HEK293 (cell line): ENCODE data around the gene KIFAP3.
"Not testable (repeated sequence)": the region's sequence is repeated elsewhere in the genome, so short reads cannot be mapped to it uniquely, and the experiment has no call there.

Experiments used
- CTCF ChIA-PET: fragments of 350-600 bp; formaldehyde crosslinking; extraction: SDS; loops from one replicate; lab custom pipeline; 2021; ENCODE audit warnings: antibody characterized with exemption; lab: Yijun Ruan, JAX
- POLR2A ChIA-PET: fragments of 300-600 bp; formaldehyde crosslinking; extraction: SDS; loops from one replicate; lab custom pipeline; 2020; ENCODE audit warnings: antibody characterized with exemption, inconsistent platforms; lab: Yijun Ruan, JAX
- H3K27ac ChIP-seq: fragments of 200-500 bp; sonication (Bioruptor generic); 2 replicates; pipeline ENCODE4 v1.5.1; 2014; ENCODE audit warnings: low read depth, low read length, control low read depth, inconsistent platforms; ENCODE audit errors: extremely low read depth
- H3K36me3 ChIP-seq, 2 experiments: fragments of 200-500 bp in 1 of 2; sonication (Bioruptor generic) in 1 of 2; 1 replicate in 1 of 2; 2 replicates in 1 of 2; pipeline ENCODE4 v1.5.1; 2014 to 2017; ENCODE audit warnings: inconsistent platforms in 2 of 2, low read length in 2 of 2; ENCODE audit not compliant: control insufficient read depth in 2 of 2, insufficient read depth in 1 of 2
- H3K4me1 ChIP-seq: fragments of 200-500 bp; sonication (Bioruptor generic); 2 replicates; pipeline ENCODE4 v1.5.1; 2014; ENCODE audit warnings: mild to moderate bottlenecking, low read length, inconsistent platforms; ENCODE audit not compliant: control insufficient read depth, insufficient read depth
- H3K4me3 ChIP-seq: 2 replicates; pipeline ENCODE4 v1.5.1; 2011; ENCODE audit warnings: low read depth, mild to moderate bottlenecking, control low read depth, low read length, moderate library complexity
- H3K9me3 ChIP-seq: fragments of 200-500 bp; sonication (Bioruptor generic); 2 replicates; pipeline ENCODE4 v1.5.1; 2014; ENCODE audit warnings: low read depth, low read length, inconsistent platforms; ENCODE audit not compliant: control insufficient read depth, insufficient read depth
- SETDB1 ChIP-seq: IDR thresholded peaks from one replicate; pipeline ENCODE4 v1.6.1; 2017; ENCODE audit warnings: mild to moderate bottlenecking, low read length, moderate library complexity, mixed read lengths; ENCODE audit not compliant: insufficient read length
- ZNF585B ChIP-seq: fragments of 450-650 bp; formaldehyde crosslinking; IDR thresholded peaks from 2 replicates; pipeline ENCODE4 v1.5.1; 2016; ENCODE audit warnings: missing biosample characterization, missing genetic modification characterization

KIFAP3 gene

DNA sequence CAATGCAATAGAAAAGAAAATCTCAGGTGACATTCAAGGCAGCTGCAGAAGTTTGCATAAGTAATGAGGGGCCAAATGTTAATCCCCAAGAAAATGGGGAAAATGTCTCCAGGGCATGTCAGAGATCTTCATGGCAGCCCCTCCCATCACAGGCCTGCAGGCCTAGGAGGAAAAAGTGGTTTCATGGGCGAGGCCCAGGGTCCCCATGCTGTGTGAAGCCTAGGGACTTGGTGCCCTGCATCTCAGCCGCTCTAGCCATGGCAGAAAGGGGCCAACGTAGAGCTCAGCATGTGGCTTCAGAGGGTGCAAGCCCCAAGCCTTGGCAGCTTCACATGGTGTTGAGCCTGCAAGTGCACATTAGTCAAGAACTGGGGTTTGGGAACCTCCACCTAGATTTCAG lies 202.5 kb downstream of the KIFAP3 start:
- H3K9me3 ChIP-seq, CTCF ChIA-PET, H3K27ac ChIP-seq, H3K4me1 ChIP-seq, H3K4me3 ChIP-seq, POLR2A ChIA-PET: not testable (repeated sequence)
- H3K36me3 ChIP-seq, result peaks cover 16 to 95% of the 10 kb centered on the region in 2 experiments
- peak; percentile 28 for TF ChIP-seq SETDB1
- TF ChIP-seq ZNF585B (tag by site-specific recombination), result peak; percentile 97
